Esophagus muscularis mucosa (tissue), 3 donors: Measurements from ENCODE around the gene SNAPC4.

Experiments used
- CTCF ChIP-seq, 3 experiments: fragments of 200-600 bp in 2 of 3; fragments of 450-650 bp in 1 of 3; sonication (generic) in 2 of 3; IDR thresholded peaks; one replicate each; pipeline ENCODE4 v1.5.1; 2017 to 2019; ENCODE audit warnings: antibody characterized with exemption in 3 of 3, mild to moderate bottlenecking in 2 of 3, moderate library complexity in 1 of 3
- EP300 ChIP-seq: sonication (generic); formaldehyde crosslinking; IDR thresholded peaks from one replicate; pipeline ENCODE4 v1.6.1; 2017; ENCODE audit warnings: antibody characterized with exemption

GRCh38 chr9:136354592-136355085 is 45.3 kb downstream of the SNAPC4 start:
- TF ChIP-seq CTCF (IDR thresholded peaks at IDR 0.05) (no peak), EP300 (no peak)
